Measurements from ENCODE around the gene OGDH.
"Not testable (repeated sequence)": the region's sequence is repeated elsewhere in the genome, so short reads cannot be mapped to it uniquely, and the experiment has no call there.

The OGDH gene

GRCh38 chr7:44606341-44607140, at the start of gene OGDH:
Gene OGDH (plus strand): TSS chr7:44606627. CDS start chr7:44624344, 17,717 bp downstream.
- DNase-seq (ENCODE audit: low spot score) = peak; percentile 98

GRCh38 chr7:44557485-44557884, 48.9 kb upstream of the OGDH start:
- no peak for DNase-seq (ENCODE audit: low spot score)

GRCh38 chr7:44559485-44559884, 46.9 kb upstream of the OGDH start:
- no peak for DNase-seq (ENCODE audit: low spot score)

- DNase-seq (ENCODE audit: low spot score) = no peak
Observed at GRCh38 chr7:44561481-44561880, 44.9 kb upstream of the OGDH start.

GRCh38 chr7:44561962-44562621, 44.3 kb upstream of the OGDH start:
- DNase-seq (ENCODE audit: low spot score) = no peak

- DNase-seq (ENCODE audit: low spot score) = not testable (repeated sequence)
Observed at GRCh38 chr7:44562622-44562962, 43.8 kb upstream of the OGDH start.

- DNase-seq (ENCODE audit: low spot score) = no peak
Observed at GRCh38 chr7:44563171-44563679, 43.2 kb upstream of the OGDH start.

GRCh38 chr7:44564606-44565005, 41.8 kb upstream of the OGDH start:
- DNase-seq (ENCODE audit: low spot score) = no peak

- DNase-seq (ENCODE audit: low spot score) = peak; percentile 55
Observed at GRCh38 chr7:44565097-44565794, 41.2 kb upstream of the OGDH start.

GRCh38 chr7:44565795-44566559, 40.5 kb upstream of the OGDH start:
- no peak for DNase-seq (ENCODE audit: low spot score)

GRCh38 chr7:44566680-44567079, 39.7 kb upstream of the OGDH start:
- no peak for DNase-seq (ENCODE audit: low spot score)

- no peak for DNase-seq (ENCODE audit: low spot score)
Observed at GRCh38 chr7:44567884-44568283, 38.5 kb upstream of the OGDH start.

- no peak for DNase-seq (ENCODE audit: low spot score)
Observed at GRCh38 chr7:44568771-44569560, 37.5 kb upstream of the OGDH start.

- DNase-seq (ENCODE audit: low spot score) = no peak
Observed at GRCh38 chr7:44569959-44570358, 36.5 kb upstream of the OGDH start.

- DNase-seq (ENCODE audit: low spot score) = no peak
Observed at GRCh38 chr7:44572771-44573170, 33.7 kb upstream of the OGDH start.

GRCh38 chr7:44573464-44574286, 32.8 kb upstream of the OGDH start, which contains the start of gene DDX56:
Gene DDX56 (minus strand): TSS chr7:44573908. CDS start chr7:44573895, 13 bp downstream.
- DNase-seq (ENCODE audit: low spot score) = peak; percentile 93

- no peak for DNase-seq (ENCODE audit: low spot score)
Observed at GRCh38 chr7:44574287-44574872, 32.0 kb upstream of the OGDH start.

GRCh38 chr7:44575054-44575453, 31.4 kb upstream of the OGDH start:
- no peak for DNase-seq (ENCODE audit: low spot score)

GRCh38 chr7:44576228-44576627, 30.2 kb upstream of the OGDH start:
- no peak for DNase-seq (ENCODE audit: low spot score)

Measured in CD4-positive, alpha-beta T cell treated with Interleukin-6 at 100 ng/mL for 8 hours (primary cell).